ENCODE results near the gene SLC8A2. TPM values are rescaled to one million over a fixed set of nuclear protein-coding genes. Genes with fewer than 3 reads are reported as not detected.

The SLC8A2 gene
- total and polyA plus RNA-seq, 10 of the 15 experiments (the other 5 are each of a cell fraction or from before 2014, with no cell fraction given) = not detected

GRCh38 chr19:47405197-47405550 is 66.5 kb downstream of the SLC8A2 start (continued):
- no peak for TF ChIP-seq BCLAF1 (IDR thresholded peaks at IDR 0.05)
- TF ChIP-seq RFX5 (IDR thresholded peaks at IDR 0.05; ENCODE audit: low read depth, low read length) = no peak
- TF ChIP-seq MTA3 (IDR thresholded peaks at IDR 0.05; ENCODE audit: borderline replicate concordance, low read length) = no peak
- TF ChIP-seq REST (IDR thresholded peaks at IDR 0.05; ENCODE audit: low read depth, low read length) = no peak
